T-helper 1 cell treated with Interleukin-12 subunit alpha and Interleukin-12 subunit beta and Interleukin-4 antibody, amounts not matched to agents 30 μg/mL and 1 μg/mL, for 36 hours (primary cell): ENCODE results near the gene EDA.

Source experiments
- H3K27ac Mint-ChIP-seq: one replicate; pipeline ENCODE4 v1.8.0; 2021; ENCODE audit warnings: mild to moderate bottlenecking, mixed read lengths
- H3K27me3 Mint-ChIP-seq: one replicate; pipeline ENCODE4 v1.8.0; 2021; ENCODE audit warnings: low read depth, mixed read lengths
- H3K36me3 Mint-ChIP-seq: one replicate; pipeline ENCODE4 v1.8.0; 2021; ENCODE audit warnings: low read depth, mixed read lengths
- H3K4me1 Mint-ChIP-seq: one replicate; pipeline ENCODE4 v1.8.0; 2021; ENCODE audit warnings: low read depth, mixed read lengths
- H3K4me3 Mint-ChIP-seq: one replicate; pipeline ENCODE4 v1.8.0; 2021; ENCODE audit warnings: mild to moderate bottlenecking, moderate library complexity, mixed read lengths
- H3K9me3 Mint-ChIP-seq: one replicate; pipeline ENCODE4 v1.8.0; 2021; ENCODE audit warnings: mixed read lengths

Gene EDA

GRCh38 chrX:70009049-70009448, 393.1 kb downstream of the EDA start:
- no peak overlapping the region for H3K27ac Mint-ChIP-seq
- H3K9me3 Mint-ChIP-seq = no peaks in the 10 kb centered on the region
- H3K4me3 Mint-ChIP-seq = no peak overlapping the region
- H3K36me3 Mint-ChIP-seq = no peaks in the 10 kb centered on the region
- no peaks in the 10 kb centered on the region for H3K27me3 Mint-ChIP-seq
- no peaks in the 10 kb centered on the region for H3K4me1 Mint-ChIP-seq

- H3K27me3 Mint-ChIP-seq = no peaks in the 10 kb centered on the region
- no peaks in the 10 kb centered on the region for H3K36me3 Mint-ChIP-seq
- H3K4me3 Mint-ChIP-seq = no peak overlapping the region
- no peaks in the 10 kb centered on the region for H3K4me1 Mint-ChIP-seq
- H3K9me3 Mint-ChIP-seq = no peaks in the 10 kb centered on the region
- H3K27ac Mint-ChIP-seq = no peak overlapping the region
These were observed 394.1 kb downstream of the EDA start for GRCh38 chrX:70009970-70010369.

DNA sequence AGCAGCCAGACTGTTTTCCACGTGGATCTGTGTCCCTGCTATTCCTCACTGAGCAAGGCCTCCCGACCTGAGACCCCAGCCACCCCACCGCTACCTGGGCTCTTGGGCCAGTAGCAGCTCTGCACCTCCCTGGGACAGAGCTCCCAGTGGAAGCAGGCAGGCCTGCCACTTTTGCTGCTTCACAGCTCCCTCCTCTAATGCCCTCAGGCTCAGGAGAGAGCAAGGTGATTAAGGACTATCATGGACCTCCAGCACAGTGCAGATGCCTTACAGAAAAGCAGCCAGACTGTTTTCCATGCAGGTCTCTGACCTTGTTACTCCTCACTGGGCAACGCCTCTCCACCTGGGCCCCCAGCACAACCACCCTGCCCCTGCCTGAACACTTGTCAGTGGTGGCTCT, 396.8 kb downstream of the EDA start:
- H3K27me3 Mint-ChIP-seq = no peaks in the 10 kb centered on the region
- H3K9me3 Mint-ChIP-seq = no peaks in the 10 kb centered on the region
- H3K4me1 Mint-ChIP-seq = peaks cover 10% of the 10 kb centered on the region
- no peak overlapping the region for H3K4me3 Mint-ChIP-seq
- no peaks in the 10 kb centered on the region for H3K36me3 Mint-ChIP-seq
- H3K27ac Mint-ChIP-seq = no peak overlapping the region

DNA sequence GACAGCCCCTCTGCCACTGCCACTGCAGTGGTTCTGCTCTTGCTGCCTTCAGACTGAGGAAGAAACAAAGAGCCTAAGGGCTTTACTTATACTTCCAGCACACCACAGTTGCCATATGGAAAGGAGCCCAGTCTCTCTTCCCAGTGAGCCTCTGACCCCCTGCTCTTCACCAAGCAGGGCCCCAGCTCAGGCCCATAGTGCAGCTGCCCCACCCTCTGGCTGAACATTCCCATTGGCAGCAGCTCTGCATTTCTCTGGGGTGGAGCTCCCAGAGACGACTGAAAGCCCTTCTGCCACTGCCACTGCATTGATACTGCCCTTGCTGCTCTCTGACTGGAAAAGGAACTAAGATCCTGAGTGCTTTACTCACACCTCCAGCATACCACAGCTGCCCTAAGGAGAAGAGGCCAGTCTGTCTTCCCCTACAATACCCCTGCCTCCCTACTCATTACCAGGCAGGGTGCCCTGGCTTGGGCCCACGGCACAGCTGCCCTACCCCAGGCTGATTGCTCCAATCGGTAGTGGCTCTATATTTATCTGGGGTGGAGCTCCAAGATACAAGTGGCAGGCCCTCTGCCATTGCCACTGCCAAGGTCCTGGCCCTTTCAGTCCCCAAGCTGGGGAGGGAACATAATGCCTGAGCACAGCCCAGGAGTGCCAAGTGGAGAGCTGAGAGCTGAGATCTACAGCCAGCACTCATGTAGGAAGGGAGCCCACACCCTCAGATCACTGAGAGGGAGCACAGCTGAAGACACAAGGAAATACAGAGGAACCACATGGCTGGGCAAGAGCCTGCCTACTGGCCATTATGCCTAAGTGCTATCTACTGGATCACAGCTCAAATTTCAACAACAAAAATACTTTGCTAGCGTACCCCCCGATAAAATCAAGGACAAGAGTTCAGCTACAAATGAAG, 397.8 kb downstream of the EDA start:
- Mint-ChIP-seq H3K4me1 (peaks cover 10% of the 10 kb centered on the region), H3K4me3 (no peak overlapping the region), H3K9me3 (no peaks in the 10 kb centered on the region), H3K27me3 (no peaks in the 10 kb centered on the region), H3K27ac (no peak overlapping the region), H3K36me3 (no peaks in the 10 kb centered on the region)

DNA sequence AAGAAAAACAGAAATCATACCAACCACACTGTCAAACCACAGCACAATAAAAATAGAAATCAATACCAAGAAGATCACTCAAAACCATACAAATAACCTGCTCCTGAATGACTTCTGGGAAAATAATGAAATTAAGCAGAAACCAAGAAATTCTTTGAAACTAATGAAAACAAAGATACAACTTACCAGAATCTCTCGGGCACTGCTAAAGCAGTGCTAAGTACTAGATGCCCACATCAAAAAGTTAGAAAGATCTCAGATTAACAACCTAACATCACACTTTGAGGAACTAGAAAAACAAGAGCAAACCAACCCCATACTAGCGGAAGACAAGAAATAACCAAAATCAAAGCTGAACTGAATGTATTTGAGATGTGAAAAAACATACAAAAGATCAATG, 400.6 kb downstream of the EDA start:
- Mint-ChIP-seq H3K9me3 (no peaks in the 10 kb centered on the region), H3K27me3 (no peaks in the 10 kb centered on the region), H3K4me3 (peak overlapping the region; percentile 25), H3K27ac (peak overlapping the region; percentile 10), H3K36me3 (no peaks in the 10 kb centered on the region), H3K4me1 (peaks cover 10% of the 10 kb centered on the region)

GRCh38 chrX:70022616-70023015, 406.7 kb downstream of the EDA start:
- H3K27me3 Mint-ChIP-seq = no peaks in the 10 kb centered on the region
- H3K4me1 Mint-ChIP-seq = peaks cover 14% of the 10 kb centered on the region
- no peak overlapping the region for H3K27ac Mint-ChIP-seq
- H3K36me3 Mint-ChIP-seq = no peaks in the 10 kb centered on the region
- H3K4me3 Mint-ChIP-seq = no peak overlapping the region
- no peaks in the 10 kb centered on the region for H3K9me3 Mint-ChIP-seq

DNA sequence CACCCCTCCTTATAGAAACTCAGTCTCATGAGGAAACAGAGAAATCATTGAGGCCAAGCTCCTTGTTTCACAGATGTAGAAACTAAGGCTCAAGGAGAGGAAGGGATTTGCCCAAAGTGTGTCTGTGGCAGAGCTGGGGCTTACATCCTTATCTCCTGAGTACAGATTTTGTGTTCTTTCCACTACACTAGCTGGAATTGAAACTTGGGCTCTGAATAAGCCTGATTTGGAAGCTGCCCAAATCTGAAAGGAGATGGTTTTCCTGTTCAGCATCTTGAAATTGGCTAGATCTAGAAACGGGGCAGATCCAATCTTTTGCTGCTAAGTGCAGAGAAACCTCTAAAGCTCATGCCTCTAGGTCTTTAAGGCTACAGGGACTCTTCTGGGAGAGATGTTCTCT, 409.6 kb downstream of the EDA start:
- H3K4me3 Mint-ChIP-seq = no peak overlapping the region

GRCh38 chrX:70026112-70026850, 410.4 kb downstream of the EDA start:
- Mint-ChIP-seq H3K4me3 (peak overlapping the region; percentile 9), H3K27ac (no peak overlapping the region)

More for the DNA sequence above, 409.6 kb downstream of the EDA start:
- no peak overlapping the region for H3K27ac Mint-ChIP-seq
- no peaks in the 10 kb centered on the region for H3K36me3 Mint-ChIP-seq
- no peaks in the 10 kb centered on the region for H3K9me3 Mint-ChIP-seq
- H3K27me3 Mint-ChIP-seq = no peaks in the 10 kb centered on the region
- peaks cover 20% of the 10 kb centered on the region for H3K4me1 Mint-ChIP-seq

DNA sequence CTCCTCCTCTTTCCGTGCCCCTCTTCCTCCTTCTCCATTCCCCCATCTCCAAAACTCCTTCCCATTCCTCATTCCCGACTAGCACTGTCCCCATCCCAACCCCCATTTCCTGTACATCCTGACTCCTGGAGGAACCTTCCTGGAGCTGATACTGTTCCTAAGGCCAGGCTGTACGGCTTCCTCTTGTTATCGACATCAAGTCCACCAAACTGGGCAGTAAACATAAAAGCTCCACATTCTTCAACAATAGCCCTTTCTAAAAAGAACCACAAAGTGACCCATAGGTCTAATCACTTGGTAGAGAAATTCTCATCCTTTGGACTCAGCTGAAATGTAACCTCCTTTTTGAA, 410.9 kb downstream of the EDA start:
- H3K27me3 Mint-ChIP-seq = no peaks in the 10 kb centered on the region
- H3K27ac Mint-ChIP-seq = no peak overlapping the region
- H3K4me3 Mint-ChIP-seq = no peak overlapping the region
- H3K4me1 Mint-ChIP-seq = peaks cover 23% of the 10 kb centered on the region
- no peaks in the 10 kb centered on the region for H3K9me3 Mint-ChIP-seq
- no peaks in the 10 kb centered on the region for H3K36me3 Mint-ChIP-seq

More at GRCh38 chrX:70026112-70026850, 410.4 kb downstream of the EDA start:
- Mint-ChIP-seq H3K36me3 (no peaks in the 10 kb centered on the region), H3K27me3 (no peaks in the 10 kb centered on the region), H3K4me1 (peaks cover 23% of the 10 kb centered on the region), H3K9me3 (no peaks in the 10 kb centered on the region)

DNA sequence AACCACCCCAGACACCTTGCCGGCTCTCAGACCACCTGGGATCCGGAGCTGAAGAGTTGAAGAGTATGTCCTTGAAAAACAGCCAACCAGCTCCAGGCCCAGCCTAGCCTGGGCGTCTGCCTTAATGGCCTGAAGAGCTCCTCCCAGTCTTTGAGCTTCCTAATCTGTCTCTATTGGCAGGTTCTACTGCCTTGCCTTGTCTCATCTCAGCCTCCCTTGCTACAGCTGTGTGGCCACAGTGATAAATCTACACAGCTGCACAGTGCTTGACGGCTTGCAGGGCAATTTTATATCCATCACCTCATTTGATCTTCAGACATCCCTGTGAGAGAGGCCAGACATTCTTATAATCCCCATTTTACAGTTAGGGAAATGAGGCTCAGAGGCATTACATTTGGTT, 413.9 kb downstream of the EDA start:
- Mint-ChIP-seq H3K4me1 (peaks cover 32% of the 10 kb centered on the region), H3K4me3 (no peak overlapping the region), H3K9me3 (no peaks in the 10 kb centered on the region), H3K27ac (no peak overlapping the region), H3K27me3 (no peaks in the 10 kb centered on the region), H3K36me3 (no peaks in the 10 kb centered on the region)

DNA sequence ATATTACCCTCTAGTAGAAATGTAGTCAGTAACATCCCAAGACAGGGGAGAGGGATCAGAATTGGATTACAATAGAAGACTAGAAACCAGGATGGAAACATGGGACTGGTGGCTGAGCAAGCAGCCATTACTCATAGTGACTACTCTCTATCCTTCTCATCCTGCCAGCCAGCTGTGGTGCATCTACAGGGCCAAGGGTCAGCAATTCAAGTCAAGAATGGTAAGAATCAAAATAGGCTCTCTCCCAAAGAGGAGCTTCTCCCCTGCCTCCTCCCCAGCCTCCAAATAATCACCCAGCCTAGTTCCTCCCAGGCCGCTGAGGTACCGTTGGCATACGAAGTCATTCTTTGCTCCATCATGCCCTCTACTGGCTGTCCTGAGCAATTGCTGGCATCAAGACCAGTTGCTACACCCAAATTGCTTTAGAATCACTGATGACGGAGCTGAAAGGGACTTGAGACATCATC, 414.4 kb downstream of the EDA start:
- no peaks in the 10 kb centered on the region for H3K36me3 Mint-ChIP-seq

GRCh38 chrX:70032792-70033191, 416.9 kb downstream of the EDA start:
- Mint-ChIP-seq H3K9me3 (no peaks in the 10 kb centered on the region), H3K4me3 (no peak overlapping the region), H3K27me3 (no peaks in the 10 kb centered on the region), H3K4me1 (peaks cover 18% of the 10 kb centered on the region), H3K27ac (no peak overlapping the region), H3K36me3 (no peaks in the 10 kb centered on the region)

More for the DNA sequence above, 414.4 kb downstream of the EDA start:
- no peaks in the 10 kb centered on the region for H3K9me3 Mint-ChIP-seq
- H3K4me1 Mint-ChIP-seq = peaks cover 31% of the 10 kb centered on the region
- no peak overlapping the region for H3K27ac Mint-ChIP-seq
- H3K4me3 Mint-ChIP-seq = no peak overlapping the region
- H3K27me3 Mint-ChIP-seq = no peaks in the 10 kb centered on the region

GRCh38 chrX:70033348-70034051, 417.6 kb downstream of the EDA start:
- Mint-ChIP-seq H3K36me3 (no peaks in the 10 kb centered on the region), H3K27me3 (no peaks in the 10 kb centered on the region), H3K4me1 (peaks cover 18% of the 10 kb centered on the region), H3K27ac (no peak overlapping the region), H3K9me3 (no peaks in the 10 kb centered on the region), H3K4me3 (no peak overlapping the region)

- H3K27me3 Mint-ChIP-seq = no peaks in the 10 kb centered on the region
- H3K36me3 Mint-ChIP-seq = no peaks in the 10 kb centered on the region
- H3K27ac Mint-ChIP-seq = no peak overlapping the region
- H3K9me3 Mint-ChIP-seq = no peaks in the 10 kb centered on the region
- peaks cover 18% of the 10 kb centered on the region for H3K4me1 Mint-ChIP-seq
- no peak overlapping the region for H3K4me3 Mint-ChIP-seq
These were observed 418.7 kb downstream of the EDA start for GRCh38 chrX:70034646-70035045.
